GM10266 (cell line): ENCODE measurements around the gene PLPP3.

Experiments
- DNase-seq: peaks from one replicate; pipeline ENCODE4 v3.0.0; 2012; ENCODE audit errors: extremely low spot score
- TF ChIP-seq, protein P1 (sequence below): IDR thresholded peaks from 2 replicates; pipeline ENCODE4 v1.5.1; 2012; ENCODE audit warnings: mild to moderate bottlenecking, low read depth; ENCODE audit not compliant: control insufficient read depth, insufficient read depth; ENCODE audit errors: missing control alignments

PLPP3 gene

DNA sequence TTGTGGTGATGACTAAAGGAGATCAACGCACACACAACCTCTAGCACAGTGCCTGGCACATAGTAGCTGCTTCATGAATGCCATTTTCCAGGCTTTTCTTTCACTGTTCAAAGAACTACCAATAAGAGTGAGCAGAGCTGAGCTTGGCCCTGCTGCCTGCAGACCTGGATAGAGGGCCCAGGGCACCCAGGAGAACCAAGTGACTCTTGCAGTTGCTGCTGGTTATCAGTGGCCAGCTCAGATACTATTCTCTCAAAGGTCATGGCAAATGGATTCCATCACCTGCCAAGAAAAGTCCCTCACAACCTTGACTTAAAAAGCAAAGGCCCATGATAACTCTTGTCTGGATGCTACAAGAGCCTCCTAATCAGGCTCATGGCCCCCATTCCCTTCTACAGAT lies 41.7 kb downstream of the PLPP3 start:
- TF ChIP-seq, protein P1, sequence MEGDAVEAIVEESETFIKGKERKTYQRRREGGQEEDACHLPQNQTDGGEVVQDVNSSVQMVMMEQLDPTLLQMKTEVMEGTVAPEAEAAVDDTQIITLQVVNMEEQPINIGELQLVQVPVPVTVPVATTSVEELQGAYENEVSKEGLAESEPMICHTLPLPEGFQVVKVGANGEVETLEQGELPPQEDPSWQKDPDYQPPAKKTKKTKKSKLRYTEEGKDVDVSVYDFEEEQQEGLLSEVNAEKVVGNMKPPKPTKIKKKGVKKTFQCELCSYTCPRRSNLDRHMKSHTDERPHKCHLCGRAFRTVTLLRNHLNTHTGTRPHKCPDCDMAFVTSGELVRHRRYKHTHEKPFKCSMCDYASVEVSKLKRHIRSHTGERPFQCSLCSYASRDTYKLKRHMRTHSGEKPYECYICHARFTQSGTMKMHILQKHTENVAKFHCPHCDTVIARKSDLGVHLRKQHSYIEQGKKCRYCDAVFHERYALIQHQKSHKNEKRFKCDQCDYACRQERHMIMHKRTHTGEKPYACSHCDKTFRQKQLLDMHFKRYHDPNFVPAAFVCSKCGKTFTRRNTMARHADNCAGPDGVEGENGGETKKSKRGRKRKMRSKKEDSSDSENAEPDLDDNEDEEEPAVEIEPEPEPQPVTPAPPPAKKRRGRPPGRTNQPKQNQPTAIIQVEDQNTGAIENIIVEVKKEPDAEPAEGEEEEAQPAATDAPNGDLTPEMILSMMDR, result no peak
- DNase-seq, result no peak

- TF ChIP-seq, protein P1, result no peak
- no peak for DNase-seq
These were observed 43.4 kb downstream of the PLPP3 start for GRCh38 chr1:56535939-56536338.

- TF ChIP-seq, protein P1, result no peak
- DNase-seq, result no peak
These were observed 44.0 kb downstream of the PLPP3 start for GRCh38 chr1:56535362-56535761.

DNA sequence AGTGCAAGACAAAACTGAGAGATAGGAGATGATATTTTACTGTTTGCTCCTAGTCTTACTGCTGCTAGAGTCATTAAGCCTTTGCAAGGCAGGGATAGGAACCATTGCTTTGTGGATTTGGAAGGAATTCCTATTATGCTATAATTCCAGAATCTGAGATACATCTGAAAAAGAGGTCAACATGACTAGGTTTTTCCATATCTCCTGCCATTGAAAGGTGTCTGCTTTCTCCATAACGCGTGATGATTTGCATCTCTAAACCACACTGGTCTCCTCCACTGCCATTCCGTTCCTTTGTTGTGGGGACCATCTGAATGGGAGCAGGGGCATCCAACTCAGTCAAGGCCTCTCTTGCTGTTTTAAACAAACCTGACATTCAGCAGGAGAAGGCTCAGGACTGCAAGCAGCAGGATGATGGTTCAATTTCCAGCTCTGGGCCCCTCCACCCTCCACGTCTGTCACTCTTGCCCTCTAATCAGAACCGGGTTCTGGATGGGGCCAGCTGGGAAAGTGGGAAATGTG lies 45.2 kb downstream of the PLPP3 start:
- no peak for DNase-seq
- TF ChIP-seq, protein P1, result no peak

DNA sequence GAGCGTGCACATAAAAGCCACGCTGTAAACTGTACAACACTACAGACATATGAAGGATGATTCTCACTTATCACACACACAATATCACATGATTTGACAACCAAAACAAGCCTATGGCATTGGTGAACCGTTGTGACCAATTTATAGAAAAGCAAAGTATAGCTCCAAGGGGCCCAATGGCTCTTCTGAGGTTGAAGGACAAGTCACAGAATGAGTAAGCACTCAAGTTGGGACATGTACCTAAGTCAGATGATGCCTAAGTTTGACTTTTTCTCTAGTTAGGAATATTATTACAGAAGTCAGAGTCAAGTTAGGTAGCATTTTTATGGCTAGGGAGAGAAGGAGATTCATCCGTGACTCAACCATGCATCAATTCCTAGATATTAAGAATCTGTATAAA lies 45.7 kb downstream of the PLPP3 start:
- no peak for DNase-seq
- TF ChIP-seq, protein P1, result no peak

- TF ChIP-seq, protein P1, result no peak
- DNase-seq, result no peak
These were observed 46.2 kb downstream of the PLPP3 start for GRCh38 chr1:56533197-56533596.

GRCh38 chr1:56532350-56532683 lies 47.0 kb downstream of the PLPP3 start:
- no peak for DNase-seq
- TF ChIP-seq, protein P1, result no peak
